Stimulated activated CD4-positive, alpha-beta T cell treated with anti-CD3 and anti-CD28 coated beads, Interleukin-2, amount 100 ng/mL, for 24 hours (primary cell): ENCODE results near the gene FOXP3.
A peak's percentile ranks its signal among the peaks of the same experiment; 100 is the strongest.

Experiments used
- DNase-seq, 2 donors: peaks; one replicate each; pipeline ENCODE4 v3.0.0-alpha.2; 2020

Gene FOXP3

GRCh38 chrX:49273181-49273727 is 8.7 kb upstream of the FOXP3 start:
- DNase-seq: peak; percentile 44 to 51

GRCh38 chrX:49272421-49272820 is 7.9 kb upstream of the FOXP3 start:
- DNase-seq: no peak

DNA sequence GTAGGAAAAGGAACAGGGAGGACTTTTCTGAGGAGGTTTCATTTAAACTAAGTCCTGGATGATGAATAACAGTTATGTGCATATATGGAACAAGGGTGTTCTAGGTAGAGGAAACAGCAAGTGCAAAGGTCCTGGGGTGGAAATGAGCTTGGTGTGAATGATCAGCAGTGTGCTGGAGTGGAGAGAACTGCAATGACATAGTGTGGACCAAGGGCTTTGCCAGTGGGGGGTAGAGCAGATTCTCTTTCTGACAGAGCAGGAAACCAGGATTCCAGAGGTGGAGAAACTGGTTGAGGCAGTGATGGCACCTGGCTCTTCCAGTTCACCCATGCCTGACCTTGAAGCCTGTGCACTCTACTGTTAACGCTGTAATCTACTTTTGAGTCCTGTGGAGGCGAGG is 6.8 kb upstream of the FOXP3 start:
- DNase-seq: peak in 1 of 2 donors; percentile 20

- no peak for DNase-seq
Measured at GRCh38 chrX:49270249-49270921, 5.9 kb upstream of the FOXP3 start.

GRCh38 chrX:49269767-49270248 is 5.3 kb upstream of the FOXP3 start, which contains the start of gene PPP1R3F:
Gene PPP1R3F, plus strand, starts transcription at chrX:49269793. Its CDS starts 77 bp downstream, at chrX:49269870.
- DNase-seq: peak in 1 of 2 donors; percentile 42

DNA sequence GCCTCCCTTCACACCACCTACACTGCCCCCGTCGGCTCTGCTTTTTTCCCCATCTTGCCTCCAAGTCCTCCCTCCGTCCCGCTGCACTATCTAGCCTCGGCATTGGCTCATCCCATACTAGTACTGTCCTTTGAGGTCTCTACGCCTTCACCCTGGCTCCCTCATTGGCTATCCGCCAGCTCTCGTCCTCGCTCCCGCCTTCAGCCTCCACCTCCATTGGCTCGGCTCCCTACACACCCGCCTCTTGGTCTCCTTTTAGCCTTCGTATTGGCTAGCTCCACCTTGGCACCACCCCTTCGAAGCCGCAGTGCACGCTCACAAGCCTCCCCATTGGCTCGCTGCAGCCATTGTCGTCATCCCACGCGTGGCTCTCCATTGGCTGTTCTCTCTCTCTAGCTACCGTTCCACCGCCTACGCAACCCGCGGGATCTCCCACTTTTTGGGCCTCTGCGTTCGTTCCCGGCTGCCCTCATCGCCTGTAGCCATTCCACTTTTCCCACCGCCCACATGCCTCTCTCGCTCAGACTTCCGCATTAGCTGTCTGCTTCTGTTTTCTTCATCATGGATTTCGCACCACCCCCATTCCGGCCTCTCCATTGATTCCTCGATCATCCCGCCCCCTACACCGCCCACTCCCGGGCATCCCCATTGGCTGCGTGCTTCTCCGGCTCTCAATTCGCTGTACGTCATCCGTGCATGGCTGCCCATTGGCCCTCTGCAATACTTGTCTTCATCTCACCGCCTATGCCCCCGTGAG is 4.7 kb upstream of the FOXP3 start:
- DNase-seq: peak; percentile 92 to 96

DNA sequence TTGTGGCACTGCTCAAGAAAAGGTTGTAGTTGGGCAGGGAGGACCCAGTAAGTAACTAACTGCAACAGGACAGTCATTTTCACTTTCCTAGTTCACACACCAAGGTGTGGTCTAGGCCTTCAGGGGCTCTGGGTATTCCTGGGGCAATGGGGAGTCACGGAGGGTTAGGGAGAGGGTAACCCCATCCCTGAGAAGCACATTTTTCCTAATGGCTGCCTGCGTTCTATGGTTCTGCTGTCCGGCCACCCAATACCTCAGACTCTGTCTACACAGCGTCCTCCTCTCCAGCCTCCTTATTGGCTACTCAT is 4.1 kb upstream of the FOXP3 start:
- DNase-seq: no peak

GRCh38 chrX:49266523-49267445 is 2.3 kb upstream of the FOXP3 start:
- no peak for DNase-seq

GRCh38 chrX:49263631-49264030 is 879 bp downstream of the FOXP3 start:
- no peak for DNase-seq

DNA sequence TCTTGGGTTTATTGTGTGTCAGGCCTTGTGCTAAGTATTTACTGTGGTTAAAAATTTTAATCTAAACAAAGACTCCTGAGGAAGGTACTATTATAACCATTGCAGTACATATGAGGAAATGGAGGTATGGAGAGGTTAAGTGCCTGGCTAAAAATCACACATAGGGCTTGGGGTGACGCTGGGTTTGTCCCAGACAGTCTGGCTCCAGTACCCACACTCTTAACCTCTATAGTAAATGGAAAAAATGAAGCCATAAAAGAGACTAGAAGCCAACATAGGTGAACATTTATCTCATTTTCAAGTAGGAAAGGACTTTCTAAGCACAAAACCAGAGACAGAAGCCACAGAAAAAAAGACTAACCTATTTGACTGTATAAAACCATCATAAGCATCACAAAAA is 1.9 kb downstream of the FOXP3 start:
- no peak for DNase-seq

GRCh38 chrX:49260221-49260985 is 4.1 kb downstream of the FOXP3 start:
- DNase-seq: no peak

DNA sequence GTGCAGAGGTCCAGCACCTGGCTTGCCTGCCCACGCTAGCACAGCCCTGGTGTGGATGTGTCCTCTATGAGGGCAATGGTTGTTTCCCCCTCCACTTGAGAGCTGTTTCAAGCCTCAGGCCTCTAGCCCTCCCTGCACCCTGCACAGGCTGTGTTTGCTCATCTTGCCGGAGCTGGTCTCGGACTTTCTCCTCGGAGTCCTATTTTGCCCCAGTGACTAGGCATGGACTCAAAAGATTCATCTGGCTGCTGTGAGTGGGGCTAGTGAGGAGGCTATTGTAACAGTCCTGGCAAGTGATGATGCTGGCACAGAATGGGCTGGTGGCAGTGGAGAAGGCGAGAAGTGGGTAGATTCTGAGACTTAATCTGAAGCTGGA is 5.8 kb downstream of the FOXP3 start:
- no peak for DNase-seq

DNA sequence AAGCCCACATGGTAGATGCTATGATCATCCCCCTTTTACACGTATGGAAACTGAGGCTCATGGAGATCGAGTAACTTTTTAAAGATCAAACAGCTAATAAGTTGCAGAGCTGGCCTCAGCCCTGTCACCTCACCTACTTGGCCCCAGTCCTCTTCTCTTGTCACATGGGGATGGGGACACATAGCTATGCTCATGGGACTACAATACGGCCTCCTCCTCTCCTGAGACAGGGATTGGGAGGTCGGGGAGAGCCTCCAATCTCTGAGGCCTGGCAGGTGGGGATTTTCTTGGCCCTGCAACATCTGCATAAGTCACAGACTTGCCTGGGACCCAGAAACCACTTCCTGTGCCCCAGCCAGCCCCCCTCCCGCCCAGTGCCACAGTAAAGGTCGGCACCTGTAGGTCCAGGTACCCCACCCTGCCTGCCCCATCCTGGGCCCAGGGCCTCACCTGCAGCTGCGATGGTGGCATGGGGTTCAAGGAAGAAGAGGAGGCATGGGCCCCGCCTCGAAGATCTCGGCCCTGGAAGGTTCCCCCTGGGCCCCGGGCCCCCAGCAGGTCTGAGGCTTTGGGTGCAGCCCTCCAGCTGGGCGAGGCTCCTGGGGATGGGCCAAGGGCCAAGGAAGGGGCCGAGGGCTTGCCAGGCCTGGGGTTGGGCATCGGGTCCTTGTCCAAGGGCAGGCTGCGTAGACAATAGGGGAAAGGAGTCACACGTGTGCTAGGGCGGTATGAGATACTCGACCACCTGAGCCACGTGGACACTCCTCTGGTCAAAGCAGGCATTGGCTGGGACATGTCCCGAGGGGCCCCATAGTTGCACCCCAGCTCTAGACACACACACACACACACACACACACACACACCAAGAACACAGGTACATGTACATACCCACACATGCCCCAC is 6.4 kb downstream of the FOXP3 start:
- no peak for DNase-seq

GRCh38 chrX:49257074-49257790 is 7.3 kb downstream of the FOXP3 start:
- no peak for DNase-seq

DNA sequence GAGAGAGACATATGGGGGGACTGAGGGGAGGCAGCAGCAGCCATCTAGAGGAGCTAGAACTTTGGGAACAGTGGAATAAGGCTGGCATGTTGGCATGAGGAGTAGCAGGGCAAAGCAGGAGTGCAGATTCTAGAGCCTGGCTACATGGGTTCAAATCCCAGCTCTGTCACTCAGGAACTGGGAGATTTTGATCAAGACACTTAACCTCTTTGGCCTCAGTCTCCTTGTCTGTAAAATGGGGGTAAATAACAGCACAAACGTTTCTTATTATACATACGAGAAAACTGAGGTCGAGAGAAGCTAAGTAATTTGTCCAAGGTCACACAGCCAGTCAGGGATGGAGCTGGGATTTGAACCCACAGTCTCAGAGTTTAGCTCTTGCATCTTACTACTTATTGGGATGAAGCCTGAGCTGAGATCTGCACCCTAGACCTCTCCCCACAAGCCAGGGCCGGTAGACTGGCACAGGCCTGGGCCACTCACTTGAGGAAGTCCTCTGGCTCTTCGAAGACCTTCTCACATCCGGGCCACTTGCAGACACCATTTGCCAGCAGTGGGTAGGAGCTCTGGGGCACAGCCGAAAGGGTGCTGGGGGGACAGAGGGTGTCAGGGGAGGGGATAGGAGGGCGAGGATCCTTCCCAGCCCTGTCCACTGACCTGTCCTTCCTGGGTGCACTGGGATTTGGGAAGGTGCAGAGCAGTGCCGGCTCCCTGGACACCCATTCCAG is 8.1 kb downstream of the FOXP3 start:
- DNase-seq: no peak

GRCh38 chrX:49254639-49255038 is 9.9 kb downstream of the FOXP3 start:
- DNase-seq: no peak

- no peak for DNase-seq
Measured at GRCh38 chrX:49251325-49251724, 13.2 kb downstream of the FOXP3 start.

DNA sequence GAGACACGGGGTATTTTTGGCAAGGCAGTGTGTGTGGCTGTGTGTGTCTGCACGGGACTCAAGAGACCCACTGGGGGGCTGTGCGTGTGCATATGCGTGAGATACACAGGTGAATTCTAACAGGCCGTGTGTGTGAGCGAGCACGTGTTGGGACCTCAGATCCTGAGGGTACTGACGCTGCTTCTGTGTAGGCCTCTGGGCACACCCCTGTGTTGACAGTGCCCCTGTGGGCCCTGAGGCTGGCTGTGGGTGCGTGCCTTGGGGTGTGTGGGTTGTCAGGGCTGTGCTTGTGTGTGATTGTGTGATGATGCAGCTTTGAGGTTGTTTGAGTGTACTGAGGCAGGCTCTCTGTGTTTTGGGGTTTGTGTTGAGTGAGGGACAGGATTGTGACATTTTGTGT is 13.9 kb downstream of the FOXP3 start:
- DNase-seq: no peak

DNA sequence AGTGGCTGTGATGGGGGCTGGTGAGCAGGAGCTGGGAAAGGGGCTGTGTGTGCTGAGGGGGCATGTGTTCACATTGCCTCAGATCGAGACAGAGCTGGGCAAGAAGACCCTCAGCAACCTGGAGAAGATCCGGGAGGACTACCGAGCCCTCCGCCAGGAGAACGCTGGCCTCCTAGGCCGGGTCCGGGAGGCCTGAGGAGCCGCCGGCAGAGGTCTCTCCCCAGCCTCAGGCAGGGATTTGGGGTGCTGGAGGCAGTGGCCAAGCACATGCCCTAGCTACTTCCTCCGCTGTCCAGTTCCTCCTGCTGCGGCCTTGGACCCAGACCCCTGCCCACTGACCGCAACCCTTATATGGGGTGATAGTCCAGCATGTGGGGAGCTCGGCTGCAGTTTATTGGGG is 14.4 kb downstream of the FOXP3 start:
- DNase-seq: no peak

GRCh38 chrX:49249616-49250015 is 14.9 kb downstream of the FOXP3 start:
- no peak for DNase-seq
